GM19372 (cell line): ENCODE measurements around the gene NXF1.
A peak's percentile ranks its signal among the peaks of the same experiment; 100 is the strongest.
"Not testable (repeated sequence)": the region's sequence is repeated elsewhere in the genome, so short reads cannot be mapped to it uniquely, and the experiment has no call there.

Source experiments
- ATAC-seq: cut with Tn5 transposase; IDR thresholded peaks from one replicate; pipeline ENCODE4 v1.9.1; 2021; ENCODE audit warnings: mild to moderate bottlenecking, low read depth, moderate library complexity; ENCODE audit not compliant: unreplicated experiment

The NXF1 gene

DNA sequence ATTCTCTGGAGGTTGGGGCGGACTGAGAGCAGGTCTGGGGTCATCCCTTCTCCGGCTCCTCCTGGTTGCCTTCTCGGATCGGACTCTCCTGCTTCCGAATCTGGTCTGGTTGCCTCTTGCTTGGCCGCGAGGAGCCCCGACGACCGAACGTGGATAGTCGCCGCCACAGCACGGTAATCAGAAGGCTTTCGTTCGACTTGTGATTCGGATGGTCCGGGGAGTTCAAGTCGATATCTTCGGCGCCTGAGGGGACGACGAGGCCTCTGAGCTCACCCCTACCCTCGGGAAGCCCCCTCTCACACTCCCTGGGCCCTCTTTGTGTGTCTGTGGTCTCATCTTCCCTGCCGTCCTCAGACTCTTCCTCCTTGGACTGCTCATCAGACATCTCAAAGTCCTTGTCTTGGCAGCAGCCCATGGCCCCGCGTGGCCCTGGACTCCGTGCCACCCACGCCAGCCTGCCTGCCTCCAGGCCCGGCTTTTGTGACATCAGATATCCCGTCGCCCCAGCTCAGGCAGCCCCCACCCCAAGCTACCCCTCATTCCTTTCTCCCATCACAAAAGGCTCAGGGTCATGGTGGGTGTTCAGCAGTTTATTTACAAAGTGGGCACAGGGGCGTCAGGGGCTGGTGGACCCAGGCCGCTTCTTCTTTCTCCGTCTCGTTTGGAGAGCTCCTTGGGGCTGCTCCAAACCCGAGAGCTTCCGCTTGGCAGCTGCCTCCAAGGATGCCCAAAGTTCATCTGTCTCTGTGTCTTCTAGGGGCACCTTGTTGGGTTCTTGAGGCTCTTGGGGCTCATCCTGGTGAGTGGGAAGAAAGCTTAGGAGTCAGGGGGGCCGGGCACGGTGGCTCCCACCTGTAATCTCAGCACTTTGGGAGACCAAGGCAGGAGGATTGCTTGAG is 27.3 kb upstream of the NXF1 start, which contains the start of gene TEX54:
Gene TEX54, minus strand, starts transcription at position 506 of the 899 bp plus-strand sequence.
- no peak for ATAC-seq

DNA sequence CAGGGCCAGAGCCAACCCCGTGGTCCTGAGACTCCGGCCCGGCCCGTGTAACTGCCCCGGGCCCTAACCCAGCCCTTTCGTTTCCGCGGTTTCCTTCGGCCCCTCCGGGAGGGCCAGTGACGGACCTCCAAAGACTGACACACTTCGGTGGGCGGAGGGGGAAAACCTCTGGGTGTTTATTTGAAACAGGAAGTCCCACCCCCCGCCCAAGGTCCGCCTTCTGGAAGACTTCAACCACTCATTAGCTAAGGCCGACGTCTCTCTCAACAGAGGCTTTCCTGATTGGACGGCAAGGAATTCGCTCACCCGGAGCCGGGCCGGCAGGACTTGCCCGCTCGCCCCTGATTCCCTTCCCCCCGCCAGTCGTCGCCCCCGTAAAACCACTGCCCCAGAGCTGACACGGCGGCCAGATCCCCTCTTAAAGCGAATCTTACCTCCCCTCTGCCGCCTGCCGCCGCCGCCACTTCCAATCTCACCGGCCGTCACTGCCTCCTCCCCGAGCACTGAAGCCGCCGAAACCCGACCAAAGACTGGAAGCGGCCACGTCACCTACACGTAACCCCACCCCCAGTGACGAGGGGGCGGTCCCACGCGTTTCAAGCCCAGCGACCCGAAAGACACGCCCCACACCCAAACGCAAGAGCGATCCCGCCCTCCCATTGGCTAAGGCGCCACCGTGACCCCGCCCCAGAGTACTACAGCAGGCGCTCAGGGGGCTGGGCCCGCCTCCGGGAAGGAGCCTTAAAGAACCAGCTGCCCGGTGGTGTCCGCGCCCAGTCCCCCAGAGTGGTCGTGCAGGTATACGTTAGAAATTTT is 26.5 kb upstream of the NXF1 start, which contains the start of gene STX5:
Gene STX5, minus strand, starts transcription at position 532 of the 816 bp plus-strand sequence. CDS start 808 bp downstream, outside the sequence.
- peak; percentile 81 for ATAC-seq

DNA sequence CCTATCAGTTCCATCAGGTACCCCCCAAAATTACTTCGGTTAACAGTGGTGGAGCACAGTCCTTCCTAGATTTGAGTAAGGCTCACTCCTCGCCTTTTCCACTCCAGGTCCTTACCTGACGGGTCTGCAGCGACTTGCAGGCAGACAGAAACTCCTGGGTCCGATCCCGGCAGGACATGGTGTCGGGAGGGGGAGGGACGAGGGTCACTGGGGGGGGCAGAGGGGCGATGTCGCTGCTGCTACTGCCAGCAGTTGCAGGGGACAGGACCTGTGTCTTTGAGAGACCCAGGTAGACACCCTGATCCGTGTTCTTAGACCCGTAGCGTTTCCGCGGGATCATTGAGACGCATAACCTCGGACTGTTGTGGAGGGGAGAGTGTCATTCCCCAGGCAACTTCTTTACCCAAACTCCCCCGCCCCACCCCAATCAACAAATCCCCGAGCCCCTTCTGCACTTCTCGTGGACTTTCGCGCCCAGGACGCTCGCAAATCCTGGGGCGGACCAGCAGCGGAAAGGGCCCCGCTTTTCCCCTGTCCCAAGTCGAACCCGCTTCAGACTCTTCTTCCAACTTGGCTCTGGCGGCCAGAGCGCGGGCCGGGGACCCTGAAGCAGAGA is 25.8 kb upstream of the NXF1 start:
- ATAC-seq, result no peak

- not testable (repeated sequence) for ATAC-seq
These were observed 22.9 kb upstream of the NXF1 start for GRCh38 chr11:62828130-62828529.

DNA sequence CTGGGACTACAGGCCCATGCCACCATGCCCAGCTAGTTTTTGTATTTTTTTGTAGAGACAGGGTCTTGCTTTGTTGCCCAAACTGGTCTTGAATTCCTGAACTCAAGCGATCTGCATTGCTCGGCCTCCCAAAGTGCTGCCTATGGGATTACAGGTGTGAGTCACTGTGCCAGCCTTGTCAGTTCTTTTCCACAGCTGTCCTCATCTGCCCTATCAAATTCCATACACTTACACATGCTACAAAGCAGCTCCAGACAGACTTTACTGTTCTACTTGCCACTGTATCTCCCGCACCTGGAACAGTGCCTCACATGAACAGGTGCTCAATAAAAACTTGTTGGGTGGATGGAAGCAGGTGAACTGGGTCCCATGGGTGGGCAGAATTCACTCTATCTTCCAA is 18.4 kb upstream of the NXF1 start:
- no peak for ATAC-seq

GRCh38 chr11:62817129-62817528 is 11.9 kb upstream of the NXF1 start:
- no peak for ATAC-seq

GRCh38 chr11:62816557-62816956 is 11.3 kb upstream of the NXF1 start:
- no peak for ATAC-seq

DNA sequence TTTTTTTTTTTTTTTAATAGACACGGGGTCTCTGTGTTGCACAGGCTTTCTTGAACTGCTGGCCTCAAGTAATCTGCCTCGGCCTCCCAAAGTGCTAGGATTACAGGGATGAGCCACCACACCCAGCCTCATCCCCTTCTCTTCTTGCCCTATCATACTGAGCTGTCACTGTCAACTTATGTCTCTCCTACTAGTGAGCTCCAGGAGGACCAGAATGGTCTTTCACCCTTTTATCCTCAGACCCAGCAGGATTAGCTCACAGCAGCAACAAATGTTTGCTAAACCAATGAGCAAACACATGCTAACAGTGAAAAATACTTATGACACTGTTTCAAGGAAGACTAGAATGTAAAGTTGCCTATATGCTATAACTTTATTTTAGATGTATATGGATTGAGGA is 6.4 kb upstream of the NXF1 start:
- no peak for ATAC-seq

DNA sequence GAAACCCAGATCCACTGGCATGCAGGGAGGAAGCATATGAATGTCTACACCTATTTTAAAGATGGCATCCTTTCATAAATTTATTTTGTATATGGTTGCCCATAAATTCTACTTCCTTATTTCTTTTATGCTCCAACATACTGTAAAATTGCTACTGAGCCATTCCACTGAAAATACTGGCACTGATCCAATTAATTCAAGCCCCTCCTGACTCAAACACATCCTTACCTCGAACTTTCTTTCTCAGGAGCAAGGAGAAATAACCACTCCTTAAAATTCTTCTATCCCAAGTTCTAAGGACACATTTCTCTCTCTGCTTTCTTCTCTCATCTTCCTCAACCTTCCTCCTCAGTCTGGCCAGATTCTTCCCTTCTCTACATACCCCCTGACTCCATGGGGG is 5.5 kb upstream of the NXF1 start:
- no peak for ATAC-seq

GRCh38 chr11:62806611-62807121 is 1.4 kb upstream of the NXF1 start:
- ATAC-seq, result no peak

GRCh38 chr11:62805961-62806441 is 761 bp upstream of the NXF1 start:
- ATAC-seq, result no peak

DNA sequence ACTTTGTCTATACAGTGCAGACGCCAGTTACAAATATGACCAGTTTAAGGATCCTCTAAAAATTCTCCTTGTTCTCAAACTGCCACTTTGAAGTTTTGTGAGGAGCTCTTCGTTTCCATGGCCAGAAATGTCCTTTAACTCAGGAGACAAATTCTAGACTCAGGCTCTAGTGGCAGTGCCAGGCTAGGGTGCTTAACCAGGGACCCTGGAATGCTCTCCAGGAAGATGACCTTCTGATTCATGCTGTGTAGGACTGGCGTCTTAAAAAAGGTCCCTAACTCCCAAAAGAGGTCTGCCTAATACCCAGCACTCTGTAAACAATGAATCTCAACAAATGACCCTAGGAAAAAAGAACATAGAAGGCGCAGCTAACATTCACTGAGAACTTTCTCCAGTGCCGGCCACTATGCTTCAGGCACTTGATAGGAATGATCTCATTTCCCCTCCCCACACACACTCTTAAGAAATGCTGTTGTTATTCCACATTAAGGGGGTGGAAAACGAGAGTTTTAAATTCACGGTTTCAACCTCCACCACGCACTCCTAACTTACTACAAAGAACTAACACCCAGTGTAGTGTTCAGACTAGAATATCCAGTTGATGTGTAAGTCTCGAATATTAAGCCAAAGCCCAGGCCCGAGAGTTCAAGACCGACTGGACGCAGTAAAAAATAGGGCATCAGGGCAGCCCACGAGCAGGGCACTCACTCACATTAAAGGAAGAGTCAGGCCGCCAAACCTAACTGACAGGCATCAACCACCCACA is 747 bp downstream of the NXF1 start:
- ATAC-seq, result no peak

DNA sequence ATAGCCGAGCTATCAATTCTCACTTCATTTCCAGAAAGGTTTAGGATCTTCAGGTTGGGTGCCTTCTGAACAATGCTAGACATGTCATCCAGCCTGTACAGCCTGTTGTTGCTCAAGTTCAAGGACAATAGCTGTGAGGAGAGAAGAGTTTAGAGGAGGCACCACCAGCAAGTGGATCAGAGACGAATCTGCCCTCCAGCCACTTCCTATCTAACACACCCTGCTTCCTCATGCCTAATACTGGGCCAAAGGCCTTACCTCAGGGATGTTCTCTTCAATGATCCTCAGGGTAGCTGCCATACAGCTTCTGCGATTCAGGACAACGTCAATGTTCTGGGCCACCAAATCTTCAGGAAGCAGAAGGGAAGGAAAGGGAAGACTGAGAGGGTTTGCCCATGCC is 4.2 kb downstream of the NXF1 start:
- no peak for ATAC-seq

GRCh38 chr11:62799486-62799885 is 5.8 kb downstream of the NXF1 start:
- no peak for ATAC-seq

GRCh38 chr11:62796281-62796680 is 9.0 kb downstream of the NXF1 start:
- ATAC-seq, result no peak

- no peak for ATAC-seq
These were observed 11.0 kb downstream of the NXF1 start for GRCh38 chr11:62794201-62794775.

DNA sequence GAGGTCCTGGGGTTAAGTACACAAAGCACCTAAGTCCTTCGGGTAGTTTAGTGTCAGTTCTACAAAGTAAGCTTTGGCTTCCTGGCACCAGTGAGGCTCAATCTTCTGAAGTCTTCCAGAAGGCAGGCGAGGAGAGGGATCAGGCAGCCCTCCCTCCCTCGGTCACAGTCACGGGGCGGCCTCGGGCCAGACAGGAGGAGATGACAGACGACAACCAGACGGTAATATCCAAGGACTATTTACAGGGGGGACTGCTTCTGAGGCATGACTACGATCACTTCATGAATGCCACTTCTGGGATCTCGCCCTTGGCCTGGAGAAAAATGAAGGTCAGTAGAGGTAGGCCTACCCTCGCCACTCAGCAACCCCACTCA is 13.1 kb downstream of the NXF1 start:
- no peak for ATAC-seq

DNA sequence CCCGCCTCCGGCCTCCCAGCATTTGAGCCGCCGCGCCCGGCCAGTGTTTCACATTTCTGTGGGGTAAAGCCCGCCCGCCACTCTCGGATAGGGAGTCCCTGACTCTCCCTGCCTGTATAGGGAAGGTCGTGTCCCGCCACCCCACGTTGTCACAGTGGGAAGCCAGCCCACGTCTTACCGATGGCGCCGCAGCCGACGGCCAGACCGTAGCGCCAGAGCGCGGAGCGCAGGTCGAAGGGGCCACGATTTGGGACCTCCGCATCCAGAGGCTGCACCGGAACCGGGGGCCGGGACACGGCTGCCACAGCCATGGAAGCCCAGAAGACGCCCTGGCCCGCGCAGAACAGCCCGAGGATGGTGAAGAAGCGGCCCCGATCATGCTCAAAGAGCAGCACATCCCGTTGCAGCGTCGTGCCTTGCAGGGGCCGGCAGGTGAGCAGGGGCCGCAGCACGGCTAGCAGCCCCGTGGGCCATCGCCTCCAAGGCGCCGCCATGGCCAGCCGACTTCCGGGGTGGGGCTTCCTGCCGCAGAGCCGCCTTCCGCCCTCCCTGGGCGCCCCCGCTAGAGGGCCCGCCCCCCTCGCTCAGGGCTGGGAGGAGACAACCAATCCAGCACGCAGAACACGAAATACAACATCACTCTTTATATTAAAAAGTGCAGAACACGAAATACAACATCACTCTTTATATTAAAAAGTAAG is 13.6 kb downstream of the NXF1 start, which contains the start of gene TMEM223:
Gene TMEM223, minus strand, starts transcription at position 506 of the 701 bp plus-strand sequence. Its CDS starts 12 bp downstream, at position 494.
- ATAC-seq, result peak; percentile 70

DNA sequence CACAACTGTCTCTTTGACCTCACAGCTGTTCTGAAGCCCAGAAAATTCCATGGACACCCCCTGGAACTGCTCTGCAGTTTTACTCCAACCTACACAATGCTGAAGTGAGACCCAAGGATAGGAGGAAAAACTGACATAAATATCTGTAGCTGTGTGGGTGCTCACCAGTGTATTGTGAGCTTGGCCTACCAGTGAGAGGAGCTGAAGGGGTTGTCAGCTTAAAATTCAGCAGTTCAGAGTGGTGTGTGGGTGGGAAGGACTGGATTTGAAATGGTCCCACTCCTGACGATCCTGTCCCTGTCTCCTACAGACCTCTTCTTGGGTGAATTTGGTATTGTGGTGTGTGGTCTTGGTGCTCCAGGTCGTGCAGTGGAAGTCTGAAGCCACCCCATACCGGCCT is 15.7 kb downstream of the NXF1 start:
- ATAC-seq, result no peak
